Spinal cord (tissue), 10 donors: ENCODE data around the gene ZDHHC16. TPM values are rescaled to one million over a fixed set of nuclear protein-coding genes. Genes with fewer than 3 reads are reported as not detected.
"Not testable (repeated sequence)": the region's sequence is repeated elsewhere in the genome, so short reads cannot be mapped to it uniquely, and the experiment has no call there.

Source experiments
- DNase-seq, 6 donors: peaks; one replicate each; pipeline versions ENCODE4 v3.0.0 to v3.0.0-alpha.2; 2013 to 2015; ENCODE audit warnings: low spot score in 6 of 6, low read depth in 4 of 6
- H3K27ac ChIP-seq: one replicate; pipeline ENCODE4 v1.5.1; 2013; ENCODE audit warnings: low read depth, low read length, control low read depth
- H3K27me3 ChIP-seq: one replicate; pipeline ENCODE4 v1.6.1; 2013; ENCODE audit warnings: low read length; ENCODE audit not compliant: control insufficient read depth, insufficient read depth
- H3K36me3 ChIP-seq: one replicate; pipeline ENCODE4 v1.6.1; 2013; ENCODE audit warnings: low read length; ENCODE audit not compliant: control insufficient read depth, insufficient read depth
- H3K4me1 ChIP-seq: one replicate; pipeline ENCODE4 v1.6.1; 2013; ENCODE audit warnings: low read length; ENCODE audit not compliant: control insufficient read depth, insufficient read depth
- H3K4me3 ChIP-seq: one replicate; pipeline ENCODE4 v1.5.1; 2013; ENCODE audit warnings: low read depth, low read length, control low read depth
- H3K9me3 ChIP-seq: one replicate; pipeline ENCODE4 v1.6.1; 2013; ENCODE audit warnings: low read length; ENCODE audit not compliant: control insufficient read depth, insufficient read depth
- WGBS: methylation state at CpG from one replicate; pipeline ENCODE4 v1.1.5; 2013; ENCODE audit warnings: missing lambda C conversion rate; ENCODE audit not compliant: insufficient coverage; 5-methylcytosine and 5-hydroxymethylcytosine counted together
- polyA plus RNA-seq, 2 donors: library from polyadenylated mRNA; unstranded; fragments of 120-200 nt; gene quantifications; one replicate each; pipeline ENCODE4 v1.2.1, GENCODE V29; 2013; ENCODE audit not compliant: insufficient read length in 2 of 2
- total RNA-seq, 2 donors: library from RNA; depleted of rRNA in 1 of 2; stranded (reverse); fragments of 120-200 nt in 1 of 2; fragments of >200 nt in 1 of 2; gene quantifications; one replicate each; pipeline versions ENCODE4 v1.2.3 to v1.2.4, GENCODE V29; 2013 to 2014
- donor health status: healthy.

The ZDHHC16 gene
- total and polyA plus RNA-seq, 4 donors, result 18.1 to 52.9 (median 45.7) TPM

DNA sequence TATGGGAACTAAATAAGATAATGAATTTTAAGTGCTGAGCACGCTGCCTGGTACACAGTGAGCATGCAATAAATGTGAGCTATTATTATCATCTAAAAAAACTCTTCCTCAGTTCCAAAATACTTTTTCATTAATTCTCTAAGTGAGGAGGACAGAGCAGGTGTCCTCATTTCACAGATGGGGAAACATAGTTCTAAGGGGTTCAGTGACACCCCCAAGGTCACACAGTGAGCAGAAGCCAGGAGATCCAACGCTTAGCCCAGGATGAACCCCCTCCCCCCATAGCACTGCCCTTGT is 38.1 kb upstream of the ZDHHC16 start:
- no peak overlapping the region for H3K27ac ChIP-seq
- no peak for DNase-seq

DNA sequence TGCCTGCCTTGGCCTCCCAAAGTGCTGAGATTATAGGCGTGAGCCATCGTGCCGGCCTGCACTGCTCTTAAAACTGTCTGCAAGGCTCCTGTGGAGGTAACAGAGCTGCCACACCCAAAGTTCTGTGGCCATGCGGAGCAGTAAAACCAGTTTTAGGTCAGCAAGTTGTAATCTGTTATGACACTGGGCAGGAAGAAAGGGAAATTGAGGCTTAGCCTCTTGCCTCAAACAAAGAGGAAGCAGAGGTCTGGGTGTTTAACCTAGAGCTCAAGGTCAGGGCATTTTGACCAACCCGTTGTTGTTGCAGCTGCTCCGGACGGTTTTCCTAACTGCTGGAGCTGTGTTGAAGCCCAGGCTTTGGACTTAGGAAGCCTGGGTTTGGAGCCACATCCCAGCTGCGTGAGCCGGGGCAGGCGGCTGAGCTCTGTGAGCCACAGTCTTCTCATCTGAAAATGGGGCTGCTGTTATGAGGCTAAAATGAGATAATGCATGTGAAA is 37.4 kb upstream of the ZDHHC16 start:
- Histone ChIP-seq H3K4me3 (no peak overlapping the region), H3K9me3 (no peaks in the 10 kb centered on the region), H3K36me3 (no peaks in the 10 kb centered on the region), H3K27me3 (no peaks in the 10 kb centered on the region), H3K27ac (no peak overlapping the region), H3K4me1 (peaks cover 4% of the 10 kb centered on the region)
- DNase-seq, result no peak
- WGBS, result 76% methylated on average over 10 of the region's 10 CpGs

More for the DNA sequence above, 38.1 kb upstream of the ZDHHC16 start:
- no peaks in the 10 kb centered on the region for H3K9me3 ChIP-seq
- peaks cover 4% of the 10 kb centered on the region for H3K4me1 ChIP-seq
- H3K27me3 ChIP-seq, result no peaks in the 10 kb centered on the region
- H3K4me3 ChIP-seq, result no peak overlapping the region
- no peaks in the 10 kb centered on the region for H3K36me3 ChIP-seq
- WGBS, result no CpG with 5 or more reads among the region's 2 CpGs

DNA sequence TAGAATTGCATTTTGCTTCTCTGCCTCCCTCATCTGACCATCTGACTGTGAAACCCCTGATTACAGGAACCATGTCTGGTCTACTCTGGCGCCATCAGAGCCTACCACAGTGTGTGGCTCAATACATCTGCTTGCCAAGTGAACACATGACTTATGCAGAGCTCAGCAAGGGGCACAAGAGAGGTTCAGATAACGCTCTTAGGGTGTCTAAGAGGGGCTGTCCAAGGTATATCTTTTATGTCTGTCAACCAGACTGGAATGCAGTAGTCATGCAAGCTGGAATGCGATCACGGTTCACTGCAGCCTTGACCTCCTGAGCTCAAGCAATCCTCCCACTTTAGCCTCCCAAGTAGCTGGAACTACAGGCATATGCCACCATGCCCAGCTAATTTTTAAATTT is 34.6 kb upstream of the ZDHHC16 start:
- 82% methylated on average over 4 of the region's 4 CpGs for WGBS
- Histone ChIP-seq H3K4me3 (no peak overlapping the region), H3K27ac (no peak overlapping the region), H3K9me3 (no peaks in the 10 kb centered on the region), H3K4me1 (peaks cover 4% of the 10 kb centered on the region), H3K36me3 (no peaks in the 10 kb centered on the region), H3K27me3 (no peaks in the 10 kb centered on the region)
- DNase-seq, result no peak

- H3K27ac ChIP-seq, result no peak overlapping the region
- no peaks in the 10 kb centered on the region for H3K36me3 ChIP-seq
- H3K4me3 ChIP-seq, result no peak overlapping the region
- no peak for DNase-seq
- no peaks in the 10 kb centered on the region for H3K9me3 ChIP-seq
- 93% methylated on average over 10 of the region's 10 CpGs for WGBS
- H3K27me3 ChIP-seq, result no peaks in the 10 kb centered on the region
- H3K4me1 ChIP-seq, result no peaks in the 10 kb centered on the region
These were observed 33.1 kb upstream of the ZDHHC16 start for GRCh38 chr10:97412891-97413304.

GRCh38 chr10:97416565-97416964 is 29.4 kb upstream of the ZDHHC16 start:
- Histone ChIP-seq H3K36me3 (no peaks in the 10 kb centered on the region), H3K27me3 (no peaks in the 10 kb centered on the region), H3K27ac (no peak overlapping the region), H3K4me3 (no peak overlapping the region), H3K4me1 (peaks cover 7% of the 10 kb centered on the region), H3K9me3 (no peaks in the 10 kb centered on the region)
- no peak for DNase-seq
- 80% methylated on average over 6 of the region's 6 CpGs for WGBS

GRCh38 chr10:97423757-97424098 is 22.2 kb upstream of the ZDHHC16 start:
- not testable (repeated sequence) for H3K9me3 ChIP-seq, H3K4me3 ChIP-seq, DNase-seq, H3K36me3 ChIP-seq, H3K27ac ChIP-seq, H3K27me3 ChIP-seq
- whole genome bisulfite sequencing, result 83% methylated on average over 2 of the region's 8 CpGs
- H3K4me1 ChIP-seq, result peaks cover 30% of the 10 kb centered on the region

DNA sequence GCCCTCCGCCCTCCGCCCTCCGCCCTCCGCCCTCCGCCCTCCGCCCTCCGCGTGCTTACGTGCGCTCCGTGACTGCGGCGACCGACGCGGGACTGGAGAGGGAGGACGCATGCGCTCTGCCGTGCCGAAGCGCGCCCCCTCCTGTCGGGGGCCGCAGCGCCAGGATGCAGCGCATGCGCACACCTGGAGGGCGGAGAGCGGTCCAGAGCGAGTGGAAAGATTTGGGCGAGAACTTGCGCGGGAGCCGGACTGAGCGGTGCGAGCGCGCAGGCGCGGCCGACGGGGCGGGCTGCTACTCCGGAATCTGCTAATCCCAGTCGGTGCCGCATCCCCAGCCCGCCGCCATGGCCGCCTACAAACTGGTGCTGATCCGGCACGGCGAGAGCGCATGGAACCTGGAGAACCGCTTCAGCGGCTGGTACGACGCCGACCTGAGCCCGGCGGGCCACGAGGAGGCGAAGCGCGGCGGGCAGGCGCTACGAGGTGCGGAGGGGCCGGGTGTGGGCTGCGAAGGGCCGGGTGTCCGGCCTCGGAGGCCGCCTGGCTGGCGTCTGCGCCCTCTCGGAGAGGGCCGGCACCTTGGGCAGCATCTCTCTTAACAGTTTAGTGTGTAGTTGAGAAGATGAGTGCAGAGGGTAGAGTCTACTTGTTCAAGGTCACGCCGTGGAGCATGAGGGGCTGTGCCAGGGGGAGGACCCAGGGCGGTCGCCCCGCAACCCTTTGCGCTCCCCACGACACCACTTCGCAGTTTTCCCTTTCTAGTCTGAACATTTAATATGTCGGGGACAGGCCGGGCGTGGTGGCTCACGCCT is 19.8 kb upstream of the ZDHHC16 start, which contains the start of gene PGAM1:
TSS of gene PGAM1 (plus strand) at position 228 of the 812 bp plus-strand sequence. CDS start at position 345, 117 bp downstream.
- peaks cover 23% of the 10 kb centered on the region for H3K4me1 ChIP-seq
- peak within 1 kb of the TSS; percentile 85 for H3K4me3 ChIP-seq
- H3K27me3 ChIP-seq, result no peaks in the 10 kb centered on the region
- peak within 1 kb of the TSS; percentile 81 for H3K27ac ChIP-seq
- no peaks in the 10 kb centered on the region for H3K9me3 ChIP-seq
- under 1% methylated on average over 78 of the region's 90 CpGs for WGBS
- peak; percentile 88 to 99 (median 92) for DNase-seq
- H3K36me3 ChIP-seq, result peaks cover 12% of the 10 kb centered on the region

GRCh38 chr10:97426776-97427570 is 19.0 kb upstream of the ZDHHC16 start:
- H3K36me3 ChIP-seq, result peaks cover 20% of the 10 kb centered on the region
- WGBS, result 2% methylated on average over 28 of the region's 34 CpGs

GRCh38 chr10:97427571-97428179 is 18.3 kb upstream of the ZDHHC16 start:
- 3% methylated on average over 5 of the region's 9 CpGs for WGBS
- Histone ChIP-seq H3K9me3 (no peaks in the 10 kb centered on the region), H3K4me3 (peak overlapping the region; percentile 85), H3K27ac (no peak overlapping the region), H3K27me3 (no peaks in the 10 kb centered on the region), H3K4me1 (peaks cover 23% of the 10 kb centered on the region), H3K36me3 (peaks cover 24% of the 10 kb centered on the region)
- DNase-seq, result peak in 2 of 6 donors; percentile 10 to 21

More at GRCh38 chr10:97426776-97427570, 19.0 kb upstream of the ZDHHC16 start:
- peak overlapping the region; percentile 79 for H3K27ac ChIP-seq
- H3K4me1 ChIP-seq, result peaks cover 23% of the 10 kb centered on the region
- DNase-seq, result peak in 2 of 6 donors; percentile 19 to 23
- peak overlapping the region; percentile 85 for H3K4me3 ChIP-seq
- no peaks in the 10 kb centered on the region for H3K9me3 ChIP-seq
- H3K27me3 ChIP-seq, result no peaks in the 10 kb centered on the region
